ENCODE results near the gene TBC1D2B. TPM values are rescaled to one million over a fixed set of nuclear protein-coding genes. Genes with fewer than 3 reads are reported as not detected.

The TBC1D2B gene
- total and polyA plus RNA-seq, 2 of the 4 experiments (the other 2 are of a cell fraction), result 17.7 to 28.3 TPM

GRCh38 chr15:78069052-78069414, 8.5 kb downstream of the TBC1D2B start:
- Histone ChIP-seq H2BK20ac (ENCODE audit: low read depth, low read length) (peak overlapping the region; percentile 22; the same call in 1 of the 2 replicates), H3K14ac (replicated peaks; ENCODE audit: low read depth, low read length) (peak overlapping the region; percentile 10), H3K4ac (ENCODE audit: low read depth, low read length) (peak overlapping the region; percentile 58; the same call in 1 of the 2 replicates), H3K9ac (ENCODE audit: low read depth, low read length) (no peak overlapping the region), H3K4me3 (ENCODE audit: insufficient read depth, low read depth, low read length) (no peak overlapping the region), H3K9me3 (ENCODE audit: control insufficient read depth, insufficient read depth, low read length) (no peaks in the 10 kb centered on the region), H3K23ac (ENCODE audit: low read depth, low read length) (peak overlapping the region; percentile 54; the same call in 1 of the 2 replicates), H3K27ac (ENCODE audit: insufficient read depth, low read length) (peak overlapping the region; percentile 18; the same call in 1 of the 2 replicates), H3K18ac (ENCODE audit: low read depth, low read length) (peak overlapping the region; percentile 22), H3K9me1 (ENCODE audit: insufficient read depth, low read length) (peaks cover 49% of the 10 kb centered on the region), H3K4me2 (ENCODE audit: low read depth, low read length) (peak overlapping the region; percentile 86), H3K4me1 (ENCODE audit: control insufficient read depth, insufficient read depth, low read length) (peaks cover 54% of the 10 kb centered on the region), H3K36me3 (ENCODE audit: control insufficient read depth, insufficient read depth, low read length) (no peaks in the 10 kb centered on the region), H4K5ac (ENCODE audit: low read depth, low read length) (peak overlapping the region; percentile 18; the same call in 1 of the 2 replicates), H2AK9ac (replicated peaks; ENCODE audit: low read depth, low read length, poor library complexity) (no peak overlapping the region), H4K91ac (ENCODE audit: insufficient read depth, low read depth, low read length) (0 out of 2 replicates have a peak overlapping the region, but pooled peaks have one; percentile 18), H4K20me1 (ENCODE audit: insufficient read depth, low read length) (peaks cover 63% of the 10 kb centered on the region), H2AFZ (replicated peaks; ENCODE audit: low read length, poor library complexity) (no peak overlapping the region), H3K56ac (ENCODE audit: extremely low read depth, insufficient read depth, low read length) (no peak overlapping the region), H2BK120ac (ENCODE audit: low read depth, low read length) (peak overlapping the region; percentile 6; the same call in 1 of the 2 replicates), H4K8ac (ENCODE audit: low read depth in 2 of 2, low read length in 2 of 2) (peak overlapping the region in 1 of 2 experiments; percentile 36; a peak in 1 of 4 replicates), H3K79me1 (ENCODE audit: low read depth in 1 of 2, low read length in 2 of 2) (peaks cover 35 to 84% of the 10 kb centered on the region in 2 experiments), H3K27me3 (ENCODE audit: control insufficient read depth, insufficient read depth, low read length) (no peaks in the 10 kb centered on the region), H2BK15ac (ENCODE audit: low read depth, low read length) (0 out of 3 replicates have a peak overlapping the region, but pooled peaks have one; percentile 67), H2BK5ac (ENCODE audit: low read depth, low read length, poor library complexity, severe bottlenecking) (peak overlapping the region; percentile 74), H2AK5ac (ENCODE audit: low read depth, low read length) (peak overlapping the region; percentile 67; the same call in 1 of the 2 replicates)
- CTCF ChIA-PET, result no interaction called here
- BruUV-seq (replicated peaks), result no TSS peak
- POLR2A ChIA-PET (ENCODE audit: unreplicated experiment), result no interaction called here
- intact Hi-C loops (cut with micrococcal nuclease) (no loop called here), in situ Hi-C loops (cut with MboI; ENCODE audit: low sequenced_read_pairs) (no loop called here), dilution Hi-C loops (cut with HindIII; ENCODE audit: low sequenced_read_pairs, unreplicated experiment) (no loop called here)
- DNase-seq (no peak), ATAC-seq (ENCODE audit: low read depth) (no peak)
- TF ChIP-seq ELK1 (IDR thresholded peaks at IDR 0.05; ENCODE audit: borderline replicate concordance, low read depth, low read length), result no peak
- no peak for TF ChIP-seq POLR2A (IDR thresholded peaks at IDR 0.05; ENCODE audit: low read depth, low read length)
- no peak for TF ChIP-seq BHLHE40 (IDR thresholded peaks at IDR 0.05; ENCODE audit: low read depth, low read length)
- TF ChIP-seq NFE2L2 (IDR thresholded peaks at IDR 0.05; ENCODE audit: low read depth, low read length), result no peak
- TF ChIP-seq CEBPB (IDR thresholded peaks at IDR 0.05; ENCODE audit: low read depth, low read length), result no peak
- TF ChIP-seq MXI1 (IDR thresholded peaks at IDR 0.05; ENCODE audit: borderline replicate concordance, low read depth, low read length), result no peak
- no peak for TF ChIP-seq MAFK (IDR thresholded peaks at IDR 0.05; ENCODE audit: low read depth, low read length)
- no peak for TF ChIP-seq RAD21 (IDR thresholded peaks at IDR 0.05; ENCODE audit: low read length)
- no peak for TF ChIP-seq FOS (IDR thresholded peaks at IDR 0.05; ENCODE audit: low read depth, low read length)
- TF ChIP-seq CTCF (conservative IDR thresholded peaks at IDR 0.05; ENCODE audit: low read depth, low read length), result no peak
- WGBS, 2 experiments (ENCODE audit: extremely low coverage in 2 of 2, insufficient read length in 1 of 2), result 67% methylated on average over 1 of the region's 7 CpGs; no CpG with 5 or more reads in 1 of the 2 experiments

All from IMR-90 (cell line).